NB4 (cell line): ENCODE measurements around the gene SORBS1.

Experiments used
- POLR2A ChIP-seq: IDR thresholded peaks from 2 replicates; pipeline ENCODE4 v1.6.1; 2011; ENCODE audit warnings: mild to moderate bottlenecking; ENCODE audit not compliant: insufficient read length; ENCODE audit errors: extremely low read depth
- TF ChIP-seq, protein P1 (sequence below): IDR thresholded peaks from one replicate; pipeline ENCODE4 v1.5.1; 2012; ENCODE audit warnings: low read depth, low read length
- TF ChIP-seq, protein P2 (sequence below): IDR thresholded peaks from 2 replicates; pipeline ENCODE4 v1.6.1; 2011; ENCODE audit warnings: low read depth, low read length

DNA sequence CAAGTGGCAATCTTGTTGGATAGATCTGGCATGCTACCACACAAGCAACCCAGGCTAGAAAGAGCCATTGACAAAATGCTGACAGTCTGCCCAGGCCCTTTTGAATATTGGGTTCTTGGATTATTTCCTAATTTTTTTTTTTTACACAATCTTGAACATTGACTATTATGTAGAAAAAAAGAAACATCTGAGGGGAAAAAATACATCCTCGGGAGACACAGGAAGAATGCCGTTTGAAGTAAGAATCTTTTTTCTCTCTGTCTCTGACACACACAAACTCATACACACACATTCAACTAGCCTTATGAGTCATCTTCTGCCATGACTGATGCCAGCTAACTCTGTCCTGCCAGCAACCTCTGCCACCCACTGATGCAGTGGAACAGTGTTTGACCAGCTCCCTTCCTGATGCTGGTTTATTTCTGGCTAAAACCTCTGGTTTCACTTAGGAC is 47.2 kb downstream of the SORBS1 start:
- TF ChIP-seq, protein P1, sequence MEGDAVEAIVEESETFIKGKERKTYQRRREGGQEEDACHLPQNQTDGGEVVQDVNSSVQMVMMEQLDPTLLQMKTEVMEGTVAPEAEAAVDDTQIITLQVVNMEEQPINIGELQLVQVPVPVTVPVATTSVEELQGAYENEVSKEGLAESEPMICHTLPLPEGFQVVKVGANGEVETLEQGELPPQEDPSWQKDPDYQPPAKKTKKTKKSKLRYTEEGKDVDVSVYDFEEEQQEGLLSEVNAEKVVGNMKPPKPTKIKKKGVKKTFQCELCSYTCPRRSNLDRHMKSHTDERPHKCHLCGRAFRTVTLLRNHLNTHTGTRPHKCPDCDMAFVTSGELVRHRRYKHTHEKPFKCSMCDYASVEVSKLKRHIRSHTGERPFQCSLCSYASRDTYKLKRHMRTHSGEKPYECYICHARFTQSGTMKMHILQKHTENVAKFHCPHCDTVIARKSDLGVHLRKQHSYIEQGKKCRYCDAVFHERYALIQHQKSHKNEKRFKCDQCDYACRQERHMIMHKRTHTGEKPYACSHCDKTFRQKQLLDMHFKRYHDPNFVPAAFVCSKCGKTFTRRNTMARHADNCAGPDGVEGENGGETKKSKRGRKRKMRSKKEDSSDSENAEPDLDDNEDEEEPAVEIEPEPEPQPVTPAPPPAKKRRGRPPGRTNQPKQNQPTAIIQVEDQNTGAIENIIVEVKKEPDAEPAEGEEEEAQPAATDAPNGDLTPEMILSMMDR: no peak
- TF ChIP-seq POLR2A: no peak
- TF ChIP-seq, protein P2, sequence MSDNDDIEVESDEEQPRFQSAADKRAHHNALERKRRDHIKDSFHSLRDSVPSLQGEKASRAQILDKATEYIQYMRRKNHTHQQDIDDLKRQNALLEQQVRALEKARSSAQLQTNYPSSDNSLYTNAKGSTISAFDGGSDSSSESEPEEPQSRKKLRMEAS: no peak
